A673 (cell line): ENCODE results near the gene AATF. TPM values are rescaled to one million over a fixed set of nuclear protein-coding genes. Genes with fewer than 3 reads are reported as not detected.

ENCODE experiments used
- BruUV-seq: library from RNA; stranded (reverse); fragments of 400-500 nt; replicated peaks from 2 replicates; lab custom pipeline; 2021; lab: Mats Ljungman, UMichigan
- CTCF ChIA-PET: fragments of 300-600 bp; sonication (Branson Sonifier 250); formaldehyde crosslinking; loops from one replicate; lab custom pipeline; 2022; ENCODE audit warnings: antibody characterized with exemption; lab: Charles Lee
- POLR2A ChIA-PET: fragments of 300-600 bp; sonication (Branson Sonifier 250); formaldehyde crosslinking; loops from one replicate; lab custom pipeline; 2022; ENCODE audit warnings: antibody characterized with exemption; ENCODE audit not compliant: low non-redundant PET; lab: Charles Lee
- DNase-seq: peaks from one replicate; pipeline ENCODE4 v3.0.0-alpha.2; 2015; ENCODE audit warnings: low spot score
- H3K27ac ChIP-seq: fragments of 200-600 bp; sonication (generic); 2 replicates; pipeline ENCODE4 v1.5.1; 2016; ENCODE audit warnings: mixed run types, low read depth, mild to moderate bottlenecking, mixed read lengths, antibody characterized with exemption, low read length; ENCODE audit not compliant: poor library complexity, severe bottlenecking
- H3K27me3 ChIP-seq: fragments of 200-600 bp; sonication (generic); replicated peaks from 2 replicates; pipeline ENCODE4 v1.6.1; 2017; ENCODE audit warnings: mixed run types, low read depth, mild to moderate bottlenecking, mixed read lengths, antibody characterized with exemption, low read length; ENCODE audit not compliant: insufficient read depth, poor library complexity
- H3K36me3 ChIP-seq: fragments of 200-600 bp; sonication (generic); 2 replicates; pipeline ENCODE4 v1.6.1; 2016; ENCODE audit warnings: mixed run types, mild to moderate bottlenecking, mixed read lengths, antibody characterized with exemption, low read length; ENCODE audit not compliant: insufficient read depth, poor library complexity, severe bottlenecking
- H3K4me1 ChIP-seq: fragments of 200-600 bp; sonication (generic); 2 replicates; pipeline ENCODE4 v1.6.1; 2017; ENCODE audit warnings: mixed run types, mild to moderate bottlenecking, mixed read lengths, antibody characterized with exemption, low read length; ENCODE audit not compliant: insufficient read depth, poor library complexity, severe bottlenecking
- H3K4me3 ChIP-seq: fragments of 200-600 bp; sonication (generic); 2 replicates; pipeline ENCODE4 v1.5.1; 2016; ENCODE audit warnings: low read depth, mixed run types, mild to moderate bottlenecking, mixed read lengths, low read length; ENCODE audit not compliant: poor library complexity, severe bottlenecking
- H3K9me3 ChIP-seq: fragments of 200-600 bp; sonication (generic); 2 replicates; pipeline ENCODE4 v1.6.1; 2016; ENCODE audit warnings: mixed run types, low read depth, mild to moderate bottlenecking, mixed read lengths, antibody characterized with exemption, low read length; ENCODE audit not compliant: poor library complexity, severe bottlenecking
- CTCF ChIP-seq: fragments of 300-800, 200-600 bp; sonication (generic); conservative IDR thresholded peaks from 2 replicates; pipeline ENCODE4 v1.5.1; 2017; ENCODE audit warnings: low read depth, mild to moderate bottlenecking, antibody characterized with exemption, low read length, moderate library complexity, mixed read lengths
- EZH2 ChIP-seq: fragments of 200-600 bp; sonication (generic); IDR thresholded peaks from 2 replicates; pipeline ENCODE4 v1.6.1; 2017; ENCODE audit warnings: borderline replicate concordance, low read depth, mild to moderate bottlenecking, mixed read lengths, antibody characterized with exemption, low read length; ENCODE audit not compliant: poor library complexity, severe bottlenecking
- intact Hi-C: fragments of 100-400 bp; cut with micrococcal nuclease; formaldehyde crosslinking; loops from one replicate; pipeline ENCODE4 v1.10.0; 2022; ENCODE audit not compliant: unreplicated experiment
- total RNA-seq: library from RNA; stranded (reverse); gene quantifications from 2 replicates; pipeline ENCODE4 v1.2.3, GENCODE V29; 2021

AATF gene
- total RNA-seq, 1 experiment from 2014 or later: 51.3 TPM

GRCh38 chr17:36943250-36944191, 5.2 kb upstream of the AATF start:
- BruUV-seq: no TSS peak
- peak; percentile 24 for TF ChIP-seq EZH2
- no peak for TF ChIP-seq CTCF
- no peaks in the 10 kb centered on the region for H3K4me1 ChIP-seq
- no peak overlapping the region for H3K27ac ChIP-seq
- no peak for DNase-seq
- no peaks in the 10 kb centered on the region for H3K36me3 ChIP-seq
- H3K27me3 ChIP-seq: peaks cover 95% of the 10 kb centered on the region
- CTCF ChIA-PET: no interaction called here
- POLR2A ChIA-PET: no interaction called here
- H3K9me3 ChIP-seq: no peaks in the 10 kb centered on the region
- no peak overlapping the region for H3K4me3 ChIP-seq
- intact Hi-C loops: no loop called here

- no peaks in the 10 kb centered on the region for H3K36me3 ChIP-seq
- intact Hi-C loops: no loop called here
- DNase-seq: no peak
- H3K27ac ChIP-seq: no peak overlapping the region
- POLR2A ChIA-PET: no interaction called here
- TF ChIP-seq EZH2 (no peak), CTCF (no peak)
- no peaks in the 10 kb centered on the region for H3K9me3 ChIP-seq
- no peak overlapping the region for H3K4me3 ChIP-seq
- no TSS peak for BruUV-seq
- H3K4me1 ChIP-seq: no peaks in the 10 kb centered on the region
- CTCF ChIA-PET: no interaction called here
- peaks cover 85% of the 10 kb centered on the region for H3K27me3 ChIP-seq
These were observed 4.2 kb upstream of the AATF start for GRCh38 chr17:36944553-36944952.

DNA sequence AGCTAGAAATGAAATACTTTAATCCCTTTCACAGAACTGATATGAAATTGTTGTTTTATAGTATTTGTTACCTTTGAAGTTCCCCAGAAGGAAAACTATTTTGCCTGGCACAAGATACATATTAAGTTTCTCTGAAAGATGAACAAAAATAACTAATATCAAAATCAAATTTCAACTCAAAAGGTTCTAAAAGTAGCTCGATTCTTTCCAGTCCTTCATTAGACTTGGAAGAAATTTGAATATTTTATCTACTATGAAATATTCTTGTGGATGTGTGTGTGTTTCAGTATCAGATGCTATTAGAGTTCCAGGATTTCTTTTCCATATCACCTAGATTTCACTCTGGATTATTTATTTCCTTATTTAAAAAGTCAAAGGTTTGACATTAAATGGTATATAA, 3.6 kb upstream of the AATF start:
- Histone ChIP-seq H3K4me3 (no peak overlapping the region), H3K9me3 (no peaks in the 10 kb centered on the region), H3K4me1 (no peaks in the 10 kb centered on the region), H3K27ac (no peak overlapping the region), H3K36me3 (no peaks in the 10 kb centered on the region), H3K27me3 (peaks cover 81% of the 10 kb centered on the region)
- no peak for TF ChIP-seq EZH2
- no peak for TF ChIP-seq CTCF
- intact Hi-C loops: no loop called here
- POLR2A ChIA-PET: no interaction called here
- DNase-seq: no peak
- BruUV-seq: no TSS peak
- CTCF ChIA-PET: no interaction called here
